HepG2 (cell line): Measurements from ENCODE around the gene ZDHHC7. TPM values are rescaled to one million over a fixed set of nuclear protein-coding genes. Genes with fewer than 3 reads are reported as not detected.
A peak's percentile ranks its signal among the peaks of the same experiment; 100 is the strongest.

Source experiments
- ARID5B ChIP-seq: IDR thresholded peaks from 2 replicates; pipeline ENCODE4 v1.4.0; 2020; ENCODE audit warnings: mild to moderate bottlenecking, missing genetic modification reagents
- ARNTL ChIP-seq: sonication (generic); formaldehyde crosslinking; IDR thresholded peaks from 2 replicates; pipeline ENCODE4 v1.4.0; 2020; ENCODE audit warnings: mild to moderate bottlenecking, missing genetic modification reagents
- CENPX ChIP-seq: sonication (generic); formaldehyde crosslinking; IDR thresholded peaks from 2 replicates; pipeline ENCODE4 v1.9.0; 2021; ENCODE audit warnings: mild to moderate bottlenecking, missing genetic modification reagents, moderate library complexity
- HBP1 ChIP-seq: IDR thresholded peaks from 2 replicates; pipeline ENCODE4 v1.6.1; 2016; ENCODE audit warnings: low read depth, control low read depth
- NCOA2 ChIP-seq: sonication (generic); formaldehyde crosslinking; IDR thresholded peaks from 2 replicates; pipeline ENCODE4 v1.8.0; 2022; ENCODE audit warnings: inconsistent platforms
- PHF8 ChIP-seq: sonication (generic); formaldehyde crosslinking; IDR thresholded peaks from 2 replicates; pipeline ENCODE4 v1.5.0; 2020; ENCODE audit warnings: missing genetic modification reagents
- POLR2AphosphoS5 ChIP-seq: IDR thresholded peaks from 2 replicates; pipeline ENCODE4 v1.6.1; 2012; ENCODE audit warnings: low read depth, low read length
- SNAPC2 ChIP-seq: sonication (generic); formaldehyde crosslinking; IDR thresholded peaks from 2 replicates; pipeline ENCODE4 v1.8.1; 2022; ENCODE audit warnings: mild to moderate bottlenecking, missing genetic modification reagents
- TAF15 ChIP-seq: fragments of 200-400 bp; formaldehyde crosslinking; IDR thresholded peaks from one replicate; pipeline ENCODE4 v1.6.1; 2018; ENCODE audit warnings: mild to moderate bottlenecking, low read depth, low read length; ENCODE audit not compliant: poor library complexity, severe bottlenecking
- TBX3 ChIP-seq: fragments of 450-650 bp; IDR thresholded peaks from 2 replicates; pipeline ENCODE4 v1.6.1; 2017; ENCODE audit warnings: antibody characterized with exemption, mild to moderate bottlenecking, inconsistent platforms, borderline replicate concordance
- TIGD3 ChIP-seq: sonication (generic); formaldehyde crosslinking; IDR thresholded peaks from 2 replicates; pipeline ENCODE4 v1.5.1; 2020; ENCODE audit warnings: mild to moderate bottlenecking, missing genetic modification reagents, borderline replicate concordance
- ZBTB38 ChIP-seq: sonication (generic); formaldehyde crosslinking; IDR thresholded peaks from 2 replicates; pipeline ENCODE4 v1.5.1; 2020; ENCODE audit warnings: mild to moderate bottlenecking, missing genetic modification reagents
- ZFP90 ChIP-seq: sonication (generic); formaldehyde crosslinking; IDR thresholded peaks from 2 replicates; pipeline ENCODE4 v1.8.0; 2022; ENCODE audit warnings: missing genetic modification reagents, mild to moderate bottlenecking, inconsistent platforms, borderline replicate concordance
- ZNF317 ChIP-seq: sonication (generic); formaldehyde crosslinking; IDR thresholded peaks from 2 replicates; pipeline ENCODE4 v1.5.0; 2020; ENCODE audit warnings: mild to moderate bottlenecking, missing genetic modification reagents
- ZNF484 ChIP-seq: sonication (generic); formaldehyde crosslinking; IDR thresholded peaks from 2 replicates; pipeline ENCODE4 v1.5.1; 2020; ENCODE audit warnings: mild to moderate bottlenecking, low read depth, missing genetic modification reagents, borderline replicate concordance
- ZNF543 ChIP-seq: sonication (generic); formaldehyde crosslinking; IDR thresholded peaks from 2 replicates; pipeline ENCODE4 v1.4.0; 2020; ENCODE audit warnings: mild to moderate bottlenecking, missing genetic modification reagents
- ZNF605 ChIP-seq: sonication (generic); formaldehyde crosslinking; IDR thresholded peaks from 2 replicates; pipeline ENCODE4 v1.8.0; 2022; ENCODE audit warnings: mild to moderate bottlenecking, missing genetic modification reagents
- ZNF639 ChIP-seq: conservative IDR thresholded peaks from 2 replicates; pipeline ENCODE4 v1.6.1; 2018; ENCODE audit warnings: missing genetic modification reagents
- ZNF713 ChIP-seq: sonication (generic); formaldehyde crosslinking; IDR thresholded peaks from 2 replicates; pipeline ENCODE4 v1.4.0; 2020; ENCODE audit warnings: mild to moderate bottlenecking, missing genetic modification reagents
- ZSCAN29 ChIP-seq: sonication (generic); formaldehyde crosslinking; conservative IDR thresholded peaks from 2 replicates; pipeline ENCODE4 v1.4.0; 2020; ENCODE audit warnings: mild to moderate bottlenecking, missing genetic modification reagents
- polyA plus RNA-seq, 8 experiments: library from polyadenylated mRNA; depleted of rRNA in 3 of 8; stranded (reverse) in 7 of 8; unstranded in 1 of 8; fragments of >200 nt; fragmentation: Illumina TruSeq in 4 of 8; extraction: Trizol in 4 of 8; gene quantifications; 2 replicates each; pipeline versions ENCODE4 v1.2.1 to v1.2.3, GENCODE V29; 2011 to 2016; ENCODE audit warnings: low read depth in 4 of 8, missing spikeins in 1 of 8, mixed read lengths in 1 of 8; ENCODE audit not compliant: insufficient read depth in 1 of 8
- total RNA-seq, 5 experiments: library from RNA; depleted of rRNA; stranded (reverse); fragments of >200 nt; fragmentation: Illumina TruSeq; extraction: Trizol; gene quantifications; 2 replicates each; pipeline ENCODE4 v1.2.3, GENCODE V29; 2016; ENCODE audit warnings: low read depth in 1 of 5

ZDHHC7 gene
- total and polyA plus RNA-seq, 2 of the 13 experiments (the other 11 are each of a cell fraction or from before 2014, with no cell fraction given): 46.8 to 67.6 TPM

- TF ChIP-seq HBP1 (peak; percentile 68; the same call in 1 of the 2 replicates), TIGD3 (CRISPR knock-in tag) (no peak), SNAPC2 (CRISPR knock-in tag) (no peak; the same call in 1 of the 2 replicates), NCOA2 (CRISPR knock-in tag) (no peak), ZNF543 (CRISPR knock-in tag) (no peak; the same call in 1 of the 2 replicates), ZNF713 (peak; percentile 89; the same call in 1 of the 2 replicates), ZNF639 (peak; percentile 22; the same call in 1 of the 2 replicates), ZNF484 (0 out of 2 replicates have a peak, but pooled peaks have one; percentile 35), ZSCAN29 (CRISPR knock-in tag) (peak; percentile 88), ZNF317 (CRISPR knock-in tag) (peak; percentile 64), ZNF605 (CRISPR knock-in tag) (peak; percentile 62; the same call in 1 of the 2 replicates), PHF8 (CRISPR knock-in tag) (peak; percentile 94), ARNTL (CRISPR knock-in tag) (no peak), ZBTB38 (CRISPR knock-in tag) (peak; percentile 80), ZFP90 (CRISPR knock-in tag) (no peak; the same call in none of the 2 replicates), TAF15 (no peak), ARID5B (peak; percentile 65), POLR2AphosphoS5 (peak; percentile 96), CENPX (CRISPR knock-in tag) (no peak), TBX3 (no peak)
These were observed at the start of gene ZDHHC7 (continued) for GRCh38 chr16:85010931-85011845.
